ENCODE data around the gene SPATA17. TPM values are rescaled to one million over a fixed set of nuclear protein-coding genes. Genes with fewer than 3 reads are reported as not detected.

The SPATA17 gene
- polyA plus RNA-seq, 1 of the 3 experiments (the other 2 are of a cell fraction) = 1.2 TPM

- WGBS (ENCODE audit: low lambda C conversion rate) = 92% methylated on average over 1 of the region's 1 CpG
- H3K36me3 ChIP-seq (replicated peaks in 1 of 2; ENCODE audit: control insufficient read depth in 1 of 2, insufficient read depth in 2 of 2, low read length in 1 of 2) = no peaks in the 10 kb centered on the region
- peak overlapping the region in 1 of 2 experiments; percentile 43; a peak in 2 of 4 replicates for H3K27ac ChIP-seq (ENCODE audit: low read depth in 2 of 2, low read length in 1 of 2)
- CTCF ChIA-PET = no interaction called here
- no peaks in the 10 kb centered on the region for H4K20me1 ChIP-seq (ENCODE audit: insufficient read depth)
- no peaks in the 10 kb centered on the region for H3K9me3 ChIP-seq
- no peaks in the 10 kb centered on the region for H3K9me2 ChIP-seq
- peaks cover 18% of the 10 kb centered on the region for H3F3A ChIP-seq (replicated peaks; ENCODE audit: insufficient read depth)
- H3K27me3 ChIP-seq (ENCODE audit: insufficient read depth) = no peaks in the 10 kb centered on the region
- H3K9ac ChIP-seq = no peak overlapping the region
- H2AFZ ChIP-seq (ENCODE audit: low read depth) = no peak overlapping the region
- no peak for DNase-seq
- POLR2A ChIA-PET = no interaction called here
- H3K79me2 ChIP-seq (ENCODE audit: insufficient read depth) = no peaks in the 10 kb centered on the region
- peak; percentile 90 for TF ChIP-seq TCF12 (IDR thresholded peaks at IDR 0.05)
- TF ChIP-seq RXRA (IDR thresholded peaks at IDR 0.05; ENCODE audit: borderline replicate concordance, low read depth) = peak; percentile 71; the same call in 1 of the 2 replicates
- peak; percentile 54 for TF ChIP-seq MAX (IDR thresholded peaks at IDR 0.05; ENCODE audit: low read depth)
- peak; percentile 65 for TF ChIP-seq FOXM1 (IDR thresholded peaks at IDR 0.05; ENCODE audit: low read depth)
- peak; percentile 97 for TF ChIP-seq NFIC (IDR thresholded peaks at IDR 0.05; ENCODE audit: borderline replicate concordance)
- TF ChIP-seq PBX3 (IDR thresholded peaks at IDR 0.05) = peak; percentile 86
- TF ChIP-seq TEAD4 (IDR thresholded peaks at IDR 0.05; ENCODE audit: borderline replicate concordance, insufficient read depth) = peak; percentile 84
- TF ChIP-seq, protein P1, sequence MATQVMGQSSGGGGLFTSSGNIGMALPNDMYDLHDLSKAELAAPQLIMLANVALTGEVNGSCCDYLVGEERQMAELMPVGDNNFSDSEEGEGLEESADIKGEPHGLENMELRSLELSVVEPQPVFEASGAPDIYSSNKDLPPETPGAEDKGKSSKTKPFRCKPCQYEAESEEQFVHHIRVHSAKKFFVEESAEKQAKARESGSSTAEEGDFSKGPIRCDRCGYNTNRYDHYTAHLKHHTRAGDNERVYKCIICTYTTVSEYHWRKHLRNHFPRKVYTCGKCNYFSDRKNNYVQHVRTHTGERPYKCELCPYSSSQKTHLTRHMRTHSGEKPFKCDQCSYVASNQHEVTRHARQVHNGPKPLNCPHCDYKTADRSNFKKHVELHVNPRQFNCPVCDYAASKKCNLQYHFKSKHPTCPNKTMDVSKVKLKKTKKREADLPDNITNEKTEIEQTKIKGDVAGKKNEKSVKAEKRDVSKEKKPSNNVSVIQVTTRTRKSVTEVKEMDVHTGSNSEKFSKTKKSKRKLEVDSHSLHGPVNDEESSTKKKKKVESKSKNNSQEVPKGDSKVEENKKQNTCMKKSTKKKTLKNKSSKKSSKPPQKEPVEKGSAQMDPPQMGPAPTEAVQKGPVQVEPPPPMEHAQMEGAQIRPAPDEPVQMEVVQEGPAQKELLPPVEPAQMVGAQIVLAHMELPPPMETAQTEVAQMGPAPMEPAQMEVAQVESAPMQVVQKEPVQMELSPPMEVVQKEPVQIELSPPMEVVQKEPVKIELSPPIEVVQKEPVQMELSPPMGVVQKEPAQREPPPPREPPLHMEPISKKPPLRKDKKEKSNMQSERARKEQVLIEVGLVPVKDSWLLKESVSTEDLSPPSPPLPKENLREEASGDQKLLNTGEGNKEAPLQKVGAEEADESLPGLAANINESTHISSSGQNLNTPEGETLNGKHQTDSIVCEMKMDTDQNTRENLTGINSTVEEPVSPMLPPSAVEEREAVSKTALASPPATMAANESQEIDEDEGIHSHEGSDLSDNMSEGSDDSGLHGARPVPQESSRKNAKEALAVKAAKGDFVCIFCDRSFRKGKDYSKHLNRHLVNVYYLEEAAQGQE (IDR thresholded peaks at IDR 0.05; ENCODE audit: low read depth, low read length) = peak; percentile 85
- TF ChIP-seq SIN3A (IDR thresholded peaks at IDR 0.05; ENCODE audit: borderline replicate concordance, low read depth, low read length) = no peak
- no peak for TF ChIP-seq FOXJ3 (CRISPR knock-in tag; IDR thresholded peaks at IDR 0.05)
- no peak for TF ChIP-seq CHD2 (IDR thresholded peaks at IDR 0.05; ENCODE audit: low read length, partially characterized antibody)
- no peak for TF ChIP-seq SMC3 (IDR thresholded peaks at IDR 0.05; ENCODE audit: low read depth, low read length)
- TF ChIP-seq POLR2AphosphoS5 (IDR thresholded peaks at IDR 0.05; ENCODE audit: low read depth, low read length) = peak; percentile 40; the same call in 1 of the 2 replicates
- TF ChIP-seq MEF2A (IDR thresholded peaks at IDR 0.05; ENCODE audit: borderline replicate concordance, low read depth) = peak; percentile 59; the same call in 1 of the 2 replicates
- peak; percentile 60; the same call in 1 of the 2 replicates for TF ChIP-seq YY1 (IDR thresholded peaks at IDR 0.05; ENCODE audit: low read depth)
- TF ChIP-seq EP300 (IDR thresholded peaks at IDR 0.05; ENCODE audit: borderline replicate concordance in 1 of 2, low read depth in 1 of 2, low read length in 1 of 2) = peak in 1 of 2 experiments; percentile 86; a peak in 2 of 4 replicates
- peak; percentile 90 for TF ChIP-seq FOSL2 (IDR thresholded peaks at IDR 0.05; ENCODE audit: borderline replicate concordance, low read depth)
- peak; percentile 89 for TF ChIP-seq JUND (IDR thresholded peaks at IDR 0.05)
- TF ChIP-seq USF2 (IDR thresholded peaks at IDR 0.05; ENCODE audit: borderline replicate concordance, low read depth, low read length) = no peak
- H3K4me1 ChIP-seq (ENCODE audit: control insufficient read depth in 1 of 2, insufficient read depth in 2 of 2, low read depth in 1 of 2, low read length in 1 of 2) = peaks cover 0 to 13% of the 10 kb centered on the region in 2 experiments; a peak in 3 of 4 replicates
- no peak overlapping the region for H3K4me2 ChIP-seq
- no peak overlapping the region for H3K4me3 ChIP-seq (ENCODE audit: low read depth in 2 of 2, low read length in 1 of 2)
These were observed 265.3 kb downstream of the SPATA17 start for GRCh38 chr1:217896490-217896889.
